CD4-positive, alpha-beta T cell (primary cell): ENCODE data around the gene TRIM64C. TPM values are rescaled to one million over a fixed set of nuclear protein-coding genes. Genes with fewer than 3 reads are reported as not detected.

Source experiments
- total RNA-seq, 174 experiments: library from RNA in 2 of 174; stranded (reverse) in 2 of 174; gene quantifications; one replicate each; pipeline ENCODE4 v1.2.3 and lab custom pipeline; 2021 to 2026

TRIM64C gene
- total RNA-seq, 2 experiments from 2014 or later, result not detected

Other genes starting within 250 kb of the TRIM64C start
- not detected for gene TRIM51G, start 75.2 kb downstream of the TRIM64C start, total RNA-seq
- not detected for gene TRIM49B, start 30.3 kb downstream of the TRIM64C start, total RNA-seq
- gene FOLH1, start 149.5 kb upstream of the TRIM64C start, total RNA-seq, result not detected